Effector CD4-positive, alpha-beta T cell (primary cell): ENCODE results near the gene HS2ST1.

ENCODE experiments used
- DNase-seq: peaks from one replicate; pipeline ENCODE4 v3.0.0-alpha.2; 2020

The HS2ST1 gene

DNA sequence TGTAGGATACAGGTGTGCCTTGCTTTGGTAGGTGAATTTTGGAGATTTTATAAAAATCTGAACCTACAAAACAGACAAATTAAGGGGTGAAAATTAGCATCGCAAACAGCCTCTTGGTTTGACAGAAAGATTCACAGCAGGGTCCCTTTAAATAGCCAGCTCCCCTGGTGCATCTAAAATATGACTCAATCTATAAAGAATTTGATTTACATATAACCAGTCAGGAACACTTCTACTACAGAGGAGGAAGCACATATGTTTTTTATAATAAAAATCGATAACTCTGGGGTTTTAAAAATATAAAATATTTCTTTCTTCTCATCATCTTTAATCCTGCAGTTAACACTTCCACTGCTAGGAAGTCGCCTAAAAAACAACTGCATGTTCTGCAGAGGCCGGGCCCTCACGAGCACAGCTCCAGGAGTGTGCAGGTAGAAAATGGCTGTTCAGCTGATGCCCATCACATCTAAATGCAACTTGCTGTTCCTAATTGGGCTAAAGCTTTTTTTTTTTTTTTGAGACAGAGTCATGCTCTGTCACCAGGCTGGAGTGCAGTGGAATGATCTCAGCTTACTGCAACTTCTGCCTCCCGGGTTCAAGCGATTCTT, 203.4 kb downstream of the HS2ST1 start:
- no peak for DNase-seq

DNA sequence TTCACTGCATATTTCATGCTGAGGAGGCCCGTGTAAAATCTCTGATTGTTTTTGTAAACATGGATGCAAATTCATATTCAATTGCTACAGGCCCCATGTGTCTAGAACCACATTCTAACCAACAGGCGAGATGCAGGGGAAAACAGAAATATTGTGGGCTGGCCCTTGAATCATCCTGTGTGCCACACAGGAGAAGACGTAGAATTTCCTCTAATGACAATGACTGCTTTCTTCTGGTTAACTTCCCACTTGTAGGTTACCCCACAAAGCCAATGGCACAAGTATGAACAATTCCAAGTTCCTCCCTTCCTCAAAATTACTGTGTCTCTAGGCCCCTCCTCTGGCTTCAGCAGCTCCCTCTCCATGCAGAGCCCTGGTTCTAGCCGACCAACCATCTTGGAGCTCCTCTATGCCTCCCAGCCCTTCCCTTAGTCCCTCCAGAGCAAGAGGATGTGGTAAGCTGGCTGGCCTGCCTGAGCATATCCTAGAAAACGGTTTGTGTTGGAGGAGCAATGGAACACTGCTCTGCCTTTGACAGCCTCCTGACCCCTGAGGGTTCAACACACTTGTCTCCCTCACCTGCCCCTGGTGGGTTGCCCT, 205.2 kb downstream of the HS2ST1 start:
- DNase-seq: no peak

DNA sequence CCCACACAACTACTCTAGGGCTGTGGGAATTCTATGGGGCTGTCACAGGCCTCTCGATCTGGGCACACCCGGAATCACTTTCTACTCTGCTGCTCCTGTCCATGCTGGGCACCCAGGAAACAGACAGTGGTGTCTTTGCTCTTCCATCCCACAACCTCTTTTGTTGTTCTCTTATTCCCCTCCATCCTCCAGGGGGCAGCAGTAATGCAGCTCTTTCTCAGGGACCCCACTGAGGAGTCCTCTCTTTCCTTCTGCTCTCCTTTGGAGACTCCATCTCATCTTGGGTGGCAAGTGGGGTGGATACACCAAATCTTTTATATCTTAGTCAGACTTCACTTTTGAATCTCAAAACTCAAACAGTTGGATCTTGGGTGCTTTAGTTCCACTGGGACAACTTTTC, 206.3 kb downstream of the HS2ST1 start:
- no peak for DNase-seq

DNA sequence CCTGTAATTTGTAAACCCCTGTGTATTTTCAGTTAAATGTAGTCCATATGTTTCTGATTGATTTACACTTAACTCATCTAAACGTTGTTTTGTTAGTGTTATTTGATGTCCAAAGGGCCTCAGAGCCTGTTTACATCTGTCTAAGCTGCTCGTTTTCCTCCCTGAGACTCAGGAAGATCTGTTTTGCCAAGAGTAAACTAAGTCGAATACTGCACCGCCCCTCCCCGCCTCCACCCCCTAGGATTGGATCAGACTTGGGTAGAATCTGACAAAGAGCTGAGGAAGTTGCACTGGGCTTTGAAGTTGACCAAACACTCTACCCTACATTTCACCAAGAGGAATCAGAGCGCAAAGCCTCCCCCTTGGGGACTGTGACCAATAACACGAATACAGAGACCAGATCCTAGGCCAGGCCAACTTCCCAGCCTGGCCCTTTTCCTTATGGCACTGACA, 207.3 kb downstream of the HS2ST1 start:
- no peak for DNase-seq

DNA sequence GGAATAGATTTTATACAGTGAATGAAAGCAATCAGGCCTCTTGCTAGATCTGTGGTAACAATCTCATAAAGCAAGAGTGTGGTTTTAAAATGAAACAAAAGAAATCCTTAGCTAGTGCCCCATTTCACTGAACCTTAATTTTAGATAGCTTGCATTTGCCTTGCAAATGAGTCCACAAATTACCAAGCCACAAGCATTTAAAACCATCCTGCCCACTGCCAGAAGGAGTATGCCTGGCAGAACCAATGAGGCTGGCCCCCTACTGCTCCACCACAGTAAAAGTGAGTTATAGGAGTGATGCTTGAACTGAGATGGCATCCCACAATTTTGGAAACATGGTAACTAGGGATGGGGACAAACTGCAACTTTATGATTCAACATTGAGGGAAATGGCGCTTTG, 207.8 kb downstream of the HS2ST1 start:
- DNase-seq: no peak

DNA sequence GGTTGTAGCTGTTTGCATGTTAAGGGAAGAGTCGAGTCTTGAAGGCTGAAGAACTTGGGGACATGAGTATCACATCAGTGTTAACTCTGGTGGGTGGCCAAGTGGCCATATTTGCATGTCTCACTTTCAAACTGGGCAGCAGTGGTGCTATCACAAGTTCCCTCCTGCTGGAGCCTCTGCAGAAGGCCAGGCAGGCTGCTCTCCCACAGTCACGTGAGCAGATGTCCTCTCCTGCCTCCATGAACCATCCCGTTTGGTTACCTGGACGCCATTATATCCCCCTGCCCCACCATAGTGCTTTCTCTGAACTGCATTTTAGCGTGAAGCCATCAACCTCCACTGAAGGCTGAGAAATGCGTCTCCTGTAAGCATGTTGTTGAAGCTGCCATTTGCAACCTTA, 209.2 kb downstream of the HS2ST1 start:
- no peak for DNase-seq

DNA sequence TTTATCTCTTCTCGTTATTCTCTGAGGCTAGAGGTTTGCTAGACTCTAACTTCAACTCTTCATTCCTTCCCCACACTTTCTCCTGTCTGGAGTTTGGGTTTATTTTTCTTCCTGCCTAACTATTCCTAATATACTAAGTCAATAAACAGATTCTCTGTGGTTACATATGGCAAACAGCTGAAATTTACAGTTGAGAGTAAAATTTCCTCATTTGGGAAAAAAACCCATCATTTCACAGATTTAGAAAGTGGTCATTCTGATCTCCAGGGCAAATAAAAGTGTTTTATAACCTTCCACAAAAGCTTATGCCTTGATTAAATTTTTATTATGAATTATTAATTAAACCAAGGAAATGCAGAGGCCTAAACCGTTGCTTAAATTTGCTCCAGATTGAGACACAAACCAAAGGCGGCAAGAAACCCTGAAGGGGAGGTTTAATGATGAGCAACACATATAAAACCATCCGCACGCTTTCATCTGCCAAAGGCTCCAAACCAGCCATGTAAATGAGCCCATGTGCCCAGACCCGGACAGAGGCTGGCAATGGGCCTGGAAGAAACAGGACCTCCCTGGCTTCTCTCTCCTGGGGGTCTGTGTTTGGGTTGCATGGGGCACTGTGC, 212.6 kb downstream of the HS2ST1 start:
- no peak for DNase-seq

DNA sequence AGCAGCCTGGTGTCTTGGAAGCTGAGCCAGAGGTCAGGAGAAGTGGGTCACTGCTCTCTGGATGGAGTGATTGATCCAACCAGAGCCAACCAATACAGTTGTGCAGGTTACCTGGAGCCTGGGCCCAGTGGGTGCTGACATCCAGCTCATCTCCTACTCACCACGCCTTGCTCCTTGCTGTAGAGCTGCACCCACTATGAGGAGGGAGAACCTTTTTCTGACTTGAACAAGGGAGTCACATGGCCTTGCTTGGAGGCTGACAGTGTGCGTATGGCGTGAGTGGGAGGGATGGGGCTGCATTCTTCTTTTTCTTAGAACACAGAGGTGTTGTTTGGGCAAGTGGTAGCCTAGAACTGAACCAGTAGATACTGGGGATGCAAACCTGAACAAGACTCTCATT, 213.1 kb downstream of the HS2ST1 start:
- DNase-seq: no peak

DNA sequence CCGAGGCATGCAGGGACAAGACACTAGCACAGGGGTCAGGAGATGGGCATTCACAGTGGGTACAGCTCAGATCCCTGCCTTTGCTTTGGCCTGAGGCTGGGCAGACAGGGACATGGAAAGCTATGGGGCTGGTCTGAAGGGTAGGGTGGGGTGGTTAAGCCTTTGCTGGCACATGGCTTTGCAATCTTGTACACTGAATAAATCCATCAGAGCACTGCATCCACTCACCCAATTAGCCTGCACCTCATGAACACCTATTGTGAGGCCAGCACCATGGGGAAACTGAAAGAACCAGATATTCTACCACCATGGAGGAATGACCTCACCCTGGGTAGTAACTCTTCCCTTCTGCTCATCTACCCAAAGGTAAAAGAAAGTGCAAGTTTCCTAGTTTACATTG, 214.6 kb downstream of the HS2ST1 start:
- no peak for DNase-seq

DNA sequence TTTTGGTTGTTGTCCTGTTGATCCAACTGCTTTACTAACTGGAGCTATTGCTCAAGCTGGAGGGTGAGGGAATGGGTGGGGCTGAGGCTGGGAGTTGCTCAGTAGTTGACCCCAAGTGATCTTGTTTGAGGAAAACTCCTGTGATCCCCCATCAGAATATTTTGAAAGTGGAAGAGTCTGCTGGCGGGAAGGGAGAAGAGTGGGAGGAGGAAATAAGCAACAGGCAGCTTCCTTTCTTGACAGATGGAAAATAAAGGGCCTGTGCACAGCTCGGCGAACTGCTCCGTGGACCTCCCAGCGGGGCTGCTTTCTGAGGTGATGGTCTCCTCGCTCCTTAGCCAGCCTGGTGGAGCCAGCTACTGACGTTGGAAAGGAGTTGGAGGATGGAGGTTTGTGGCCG, 215.2 kb downstream of the HS2ST1 start:
- no peak for DNase-seq

DNA sequence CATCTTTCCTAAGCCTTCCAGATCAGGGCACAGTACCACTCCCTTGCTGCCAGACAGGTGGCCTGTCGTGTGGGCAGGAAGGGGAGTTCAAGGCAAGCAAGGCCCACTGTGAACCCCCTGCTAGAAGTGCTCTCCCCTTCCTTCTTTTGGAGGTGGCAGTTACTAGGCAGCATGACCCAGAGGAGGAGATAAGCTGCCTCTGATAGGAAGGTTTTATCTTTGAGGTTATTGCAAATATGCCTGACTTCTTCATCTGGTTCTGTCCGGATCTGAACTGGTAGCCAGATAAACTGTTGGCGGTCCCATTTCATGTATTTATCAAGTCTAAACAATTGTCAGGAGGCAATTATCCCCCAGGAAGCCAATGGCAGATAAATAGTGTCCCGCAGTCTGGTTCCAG, 216.0 kb downstream of the HS2ST1 start:
- no peak for DNase-seq

DNA sequence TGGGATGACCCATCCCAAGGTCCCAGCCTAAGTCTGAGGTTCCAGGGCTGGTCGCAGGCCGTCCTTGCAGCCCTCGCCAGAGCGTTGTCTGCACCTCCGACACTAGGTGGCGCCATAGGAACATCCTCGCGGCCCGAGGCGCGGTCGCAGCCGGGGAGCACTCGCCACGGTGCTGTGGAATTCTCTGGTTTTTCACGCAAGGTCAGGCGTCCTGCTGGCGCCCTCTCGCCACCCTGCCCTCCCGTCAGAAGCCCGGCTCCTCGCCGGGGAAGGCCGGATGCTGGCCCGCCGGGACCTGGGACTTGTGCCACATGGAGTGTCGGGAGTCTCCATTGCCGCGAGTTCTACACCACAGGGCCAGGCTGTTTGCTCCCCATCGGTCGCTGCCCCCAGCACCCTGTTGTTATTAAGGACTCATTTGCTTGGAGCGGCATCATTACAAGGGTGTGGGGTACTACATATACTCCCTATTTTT, 217.4 kb downstream of the HS2ST1 start:
- DNase-seq: peak; percentile 61

DNA sequence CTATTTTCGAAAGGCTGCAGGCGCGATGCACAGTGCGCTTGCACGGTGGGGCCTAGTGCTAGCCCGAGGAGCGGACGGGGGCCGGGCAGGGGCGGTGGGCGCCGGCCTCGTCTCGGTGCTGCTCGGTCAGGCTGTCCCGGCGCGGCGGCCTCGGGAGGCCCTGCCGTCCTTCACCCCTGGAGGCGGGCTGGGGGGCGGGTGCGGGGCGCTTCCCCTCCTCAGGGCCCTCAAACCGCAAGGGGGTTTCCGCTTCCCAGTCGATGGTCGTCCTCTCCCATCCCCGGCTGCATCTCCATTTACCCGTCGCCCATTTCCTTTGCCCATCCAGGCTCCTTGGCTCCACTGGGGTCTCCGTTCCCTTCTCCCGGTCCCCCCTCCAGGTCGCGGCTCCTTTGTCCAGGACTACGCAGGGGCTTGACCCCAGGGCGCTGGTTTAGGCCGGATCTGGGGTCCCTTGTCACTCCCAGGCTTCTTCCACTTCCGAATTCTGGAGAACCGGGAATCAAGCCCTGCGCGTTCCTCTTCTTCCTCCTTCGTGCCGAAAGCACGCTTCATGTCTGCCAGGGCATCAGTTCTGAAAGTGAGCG, 217.9 kb downstream of the HS2ST1 start:
- no peak for DNase-seq

DNA sequence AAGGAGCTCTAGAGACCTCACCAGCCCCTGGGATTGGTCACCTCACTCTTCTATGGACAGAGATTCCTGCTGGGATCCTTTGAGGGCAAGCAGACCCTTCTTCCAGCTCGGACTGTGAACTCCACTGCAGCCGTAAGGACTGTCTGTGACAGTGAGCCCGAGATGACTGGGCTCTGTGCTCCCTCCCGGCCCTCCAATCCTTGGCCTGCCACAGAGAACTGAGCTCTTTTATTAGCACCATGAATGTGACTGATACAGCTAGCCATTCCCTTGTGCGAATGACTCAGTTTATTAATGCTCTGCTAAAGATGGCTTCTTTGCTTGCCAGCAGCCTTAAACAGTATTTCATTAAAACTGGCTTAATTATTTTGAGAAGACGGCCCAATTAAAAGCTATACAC, 219.6 kb downstream of the HS2ST1 start:
- DNase-seq: no peak

DNA sequence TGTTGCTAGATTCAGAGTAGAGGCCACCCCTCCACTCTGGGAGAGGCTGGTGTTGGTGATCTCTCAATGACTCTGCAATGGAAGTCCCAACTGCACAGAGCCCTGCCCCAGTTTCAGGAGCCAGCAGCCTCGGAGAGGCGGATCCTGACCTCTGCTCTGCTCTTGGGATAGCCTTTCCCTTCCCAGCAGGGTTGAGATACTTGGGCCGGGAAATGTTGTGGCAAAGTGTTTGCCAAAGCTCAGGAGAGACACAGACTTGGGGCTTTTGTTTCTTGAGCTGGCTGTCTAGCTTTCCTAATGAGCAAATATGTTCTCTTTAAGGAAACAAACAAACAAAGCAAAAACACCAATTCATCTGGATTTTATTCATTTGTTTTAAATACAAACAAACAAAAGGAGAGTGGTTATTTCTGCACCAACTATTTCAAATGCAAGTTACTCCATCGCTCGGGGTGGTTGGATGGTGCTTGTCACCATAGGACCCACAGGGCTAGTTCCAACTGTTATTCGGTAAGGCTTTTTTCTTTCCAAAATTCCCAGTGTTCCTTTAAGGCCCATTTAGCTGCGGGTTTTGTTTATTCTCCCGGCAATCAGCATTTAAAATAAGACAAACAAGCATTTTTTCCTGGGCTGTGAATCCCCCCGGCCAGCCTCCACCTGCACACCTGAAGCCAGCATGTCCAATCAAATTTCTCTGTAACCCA, 220.3 kb downstream of the HS2ST1 start:
- DNase-seq: no peak

DNA sequence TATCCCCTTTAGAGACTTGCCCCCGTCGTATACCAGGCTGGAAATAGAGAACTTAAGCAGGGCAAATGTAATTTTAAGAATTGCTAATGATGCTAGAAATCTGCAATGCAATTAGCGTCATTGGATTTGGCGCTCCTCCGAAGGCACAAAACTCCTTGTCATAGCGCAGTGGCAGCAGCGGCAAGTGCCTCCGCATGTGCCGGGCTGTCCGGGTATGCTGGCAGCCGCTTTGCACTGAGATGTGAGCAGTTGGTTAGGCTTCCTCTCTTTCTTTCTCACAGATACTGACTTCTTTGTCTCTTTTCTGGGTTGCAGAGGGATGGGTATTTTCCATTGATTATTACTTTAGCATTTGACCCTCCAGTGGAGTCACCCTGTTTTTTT, 220.9 kb downstream of the HS2ST1 start:
- DNase-seq: no peak

DNA sequence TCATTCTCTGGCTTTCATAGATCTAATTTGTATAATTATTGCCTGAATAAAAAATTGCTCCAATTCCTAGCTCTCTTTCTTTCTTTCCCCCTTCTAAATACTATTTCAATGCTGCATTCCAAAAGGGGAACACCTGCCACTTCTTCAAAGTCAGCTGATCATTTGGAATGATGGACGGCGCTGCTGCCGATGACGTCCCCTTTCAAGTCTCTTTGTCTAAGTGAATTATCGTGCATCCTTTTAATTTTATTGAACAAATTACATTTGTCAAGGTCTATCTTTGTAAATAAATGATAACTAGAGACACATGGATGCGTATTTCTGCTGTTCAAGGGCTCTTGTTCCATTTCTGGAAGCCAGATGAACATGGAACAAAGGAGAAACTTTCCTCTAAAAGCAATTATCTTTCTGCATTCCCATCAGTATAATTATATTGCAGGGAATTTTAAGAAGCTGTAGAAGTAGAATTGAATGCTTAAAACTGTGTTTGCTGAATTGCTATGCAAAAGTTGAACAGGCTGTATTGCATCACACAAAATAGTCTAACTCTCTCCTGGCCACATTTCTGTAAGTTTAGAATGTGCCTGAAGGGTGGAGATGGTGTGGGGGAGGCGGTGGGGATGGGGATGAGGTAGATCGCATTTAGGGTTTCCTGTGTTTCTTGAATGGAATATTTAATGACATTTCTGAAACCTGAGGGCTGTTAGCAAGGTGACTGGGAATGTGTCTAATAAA, 222.3 kb downstream of the HS2ST1 start:
- DNase-seq: no peak

DNA sequence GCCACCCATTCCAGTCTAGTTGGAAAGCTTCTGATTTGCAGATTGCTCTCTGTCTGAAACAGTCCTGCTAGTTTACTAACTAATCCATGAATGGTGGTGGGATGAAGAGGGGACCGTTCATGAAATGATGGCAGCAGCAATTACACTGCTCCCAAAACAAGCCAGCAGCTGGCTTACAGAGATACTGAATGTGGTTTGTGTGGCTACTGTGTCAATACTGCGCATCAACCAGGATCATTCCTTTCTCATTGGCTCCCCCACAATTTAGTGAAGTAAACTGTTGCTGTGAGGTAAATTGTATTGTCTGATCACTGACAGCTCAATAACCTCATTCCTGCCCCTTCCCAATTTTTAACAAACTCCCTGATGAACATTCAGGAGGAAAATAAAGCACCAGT, 222.9 kb downstream of the HS2ST1 start:
- DNase-seq: no peak

DNA sequence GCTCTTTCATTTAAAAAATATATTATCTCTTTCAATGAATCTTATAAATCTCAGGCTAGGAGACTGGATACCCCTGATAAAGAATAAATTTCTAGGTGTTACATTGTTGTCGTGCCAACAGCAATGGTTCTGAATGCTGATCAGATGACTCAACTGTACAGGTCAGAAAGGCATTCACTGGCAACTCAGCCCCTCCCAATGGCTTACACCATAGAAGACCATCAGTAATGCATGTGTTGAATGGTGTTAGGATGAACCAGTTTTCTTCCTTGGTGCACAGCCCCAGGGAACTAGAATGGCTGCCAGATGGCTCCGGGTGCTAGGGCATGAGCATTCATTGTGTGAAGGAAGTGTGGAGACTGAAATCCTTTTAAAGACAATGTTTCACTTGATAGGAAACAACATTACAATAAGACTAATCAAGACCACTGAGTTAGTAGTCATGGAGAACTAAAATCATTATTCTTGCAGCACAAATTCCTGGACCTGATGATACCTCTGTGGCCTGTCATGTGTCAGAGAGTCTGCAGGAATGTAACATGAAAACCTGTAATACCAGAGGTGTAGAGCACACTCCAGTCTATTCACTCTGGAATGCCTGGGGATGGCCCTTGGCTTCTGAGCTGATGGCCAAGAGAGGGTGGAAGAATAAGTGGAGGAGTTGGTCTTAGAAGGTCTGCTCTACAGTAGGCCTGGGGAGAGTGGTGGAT, 226.6 kb downstream of the HS2ST1 start:
- DNase-seq: no peak

DNA sequence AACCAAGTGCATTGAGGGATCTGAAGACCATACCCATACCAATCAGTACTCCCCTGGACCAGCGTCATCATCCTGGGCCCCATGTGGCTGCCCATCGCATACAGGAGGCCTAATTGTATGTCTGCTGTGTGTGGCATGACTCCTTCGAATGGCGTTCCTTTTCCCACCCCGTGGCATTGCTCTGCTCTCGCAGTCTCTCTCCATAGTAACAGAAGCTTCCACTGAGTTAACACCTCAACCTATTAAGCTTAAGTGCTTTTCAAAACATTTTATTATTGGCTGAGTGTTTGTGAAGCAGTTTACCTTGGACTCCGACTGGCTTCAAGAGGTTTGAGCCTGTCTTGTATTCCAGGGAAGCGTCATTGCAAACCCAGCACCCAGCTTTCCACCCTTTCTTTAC, 227.1 kb downstream of the HS2ST1 start:
- no peak for DNase-seq

DNA sequence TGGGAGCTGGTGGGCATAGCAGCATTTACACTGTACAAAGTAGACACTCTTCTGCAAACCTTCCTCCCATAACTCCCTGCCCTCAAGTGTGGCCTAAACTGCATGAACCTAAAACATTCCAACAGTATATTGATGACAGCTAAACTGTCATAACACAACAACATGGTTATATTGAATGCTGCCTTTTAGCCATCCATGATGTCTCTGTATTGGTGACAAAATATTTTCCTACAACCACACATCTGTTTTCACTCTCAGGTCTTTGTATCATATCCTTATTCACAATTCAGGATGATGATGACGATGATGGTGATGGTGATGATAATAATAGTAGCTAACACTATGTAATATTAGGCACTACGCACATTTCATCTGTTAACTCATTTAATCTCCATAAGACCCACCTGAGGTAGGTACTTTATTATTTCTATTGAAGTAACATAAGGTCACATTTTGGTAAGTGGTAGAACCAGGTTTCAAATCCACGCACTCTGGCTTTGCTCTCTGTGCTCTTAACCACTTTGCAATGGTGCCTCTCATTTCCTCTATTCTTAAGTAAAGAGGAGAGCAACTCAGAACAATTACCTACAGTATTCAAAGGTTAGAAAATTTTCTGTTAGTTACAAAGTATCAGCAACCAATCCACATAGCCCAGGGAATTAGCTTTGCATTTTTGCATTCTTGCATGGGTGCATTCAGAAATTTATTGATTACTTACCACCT, 229.1 kb downstream of the HS2ST1 start:
- DNase-seq: no peak
